PC-3 (cell line): ENCODE results near the gene PCDHB4.

Experiments used
- EZH2phosphoT487 ChIP-seq: fragments of 300-600 bp; sonication (generic); IDR thresholded peaks from 2 replicates; pipeline ENCODE4 v1.6.1; 2018; ENCODE audit warnings: mild to moderate bottlenecking, antibody characterized with exemption, low read length, borderline replicate concordance
- TF ChIP-seq, protein P1 (sequence below): fragments of 300-600 bp; sonication (generic); conservative IDR thresholded peaks from 2 replicates; pipeline ENCODE4 v1.5.1; 2017; ENCODE audit warnings: antibody characterized with exemption, low read depth, mild to moderate bottlenecking, low read length

GRCh38 chr5:141155540-141156374 lies 34.1 kb downstream of the PCDHB4 start:
- TF ChIP-seq, protein P1, sequence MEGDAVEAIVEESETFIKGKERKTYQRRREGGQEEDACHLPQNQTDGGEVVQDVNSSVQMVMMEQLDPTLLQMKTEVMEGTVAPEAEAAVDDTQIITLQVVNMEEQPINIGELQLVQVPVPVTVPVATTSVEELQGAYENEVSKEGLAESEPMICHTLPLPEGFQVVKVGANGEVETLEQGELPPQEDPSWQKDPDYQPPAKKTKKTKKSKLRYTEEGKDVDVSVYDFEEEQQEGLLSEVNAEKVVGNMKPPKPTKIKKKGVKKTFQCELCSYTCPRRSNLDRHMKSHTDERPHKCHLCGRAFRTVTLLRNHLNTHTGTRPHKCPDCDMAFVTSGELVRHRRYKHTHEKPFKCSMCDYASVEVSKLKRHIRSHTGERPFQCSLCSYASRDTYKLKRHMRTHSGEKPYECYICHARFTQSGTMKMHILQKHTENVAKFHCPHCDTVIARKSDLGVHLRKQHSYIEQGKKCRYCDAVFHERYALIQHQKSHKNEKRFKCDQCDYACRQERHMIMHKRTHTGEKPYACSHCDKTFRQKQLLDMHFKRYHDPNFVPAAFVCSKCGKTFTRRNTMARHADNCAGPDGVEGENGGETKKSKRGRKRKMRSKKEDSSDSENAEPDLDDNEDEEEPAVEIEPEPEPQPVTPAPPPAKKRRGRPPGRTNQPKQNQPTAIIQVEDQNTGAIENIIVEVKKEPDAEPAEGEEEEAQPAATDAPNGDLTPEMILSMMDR, result peak; percentile 38; the same call in 1 of the 2 replicates
- TF ChIP-seq EZH2phosphoT487, result no peak
